SH-SY5Y (cell line): ENCODE data around the gene MMD2.

Source experiments
- GATA2 ChIP-seq: IDR thresholded peaks from 2 replicates; pipeline ENCODE4 v1.6.1; 2011; ENCODE audit warnings: mild to moderate bottlenecking, low read depth, low read length
- GATA3 ChIP-seq: IDR thresholded peaks from 2 replicates; pipeline ENCODE4 v1.6.1; 2011; ENCODE audit warnings: low read depth, mild to moderate bottlenecking, low read length, moderate library complexity

- TF ChIP-seq GATA2 (no peak), GATA3 (no peak)
Observed at GRCh38 chr7:4943297-4943696, 15.7 kb downstream of the MMD2 start.
